SU-DHL-6 (cell line): ENCODE measurements around the gene PHKA1.

Source experiments
- H2AFZ ChIP-seq: fragments of 200-600 bp; sonication (generic); 2 replicates; pipeline ENCODE4 v1.6.1; 2014; ENCODE audit warnings: low read depth, mild to moderate bottlenecking, moderate library complexity, mixed read lengths, antibody characterized with exemption, low read length; ENCODE audit not compliant: severe bottlenecking
- H3F3A ChIP-seq: fragments of 200-600 bp; shearing (Covaris generic); 2 replicates; pipeline ENCODE4 v1.6.0; 2016; ENCODE audit warnings: antibody characterized with exemption, mild to moderate bottlenecking; ENCODE audit not compliant: insufficient read depth
- H3K27ac ChIP-seq: fragments of 200-600 bp; sonication (generic); 2 replicates; pipeline ENCODE4 v1.5.1; 2016; ENCODE audit warnings: low read depth, mild to moderate bottlenecking, low read length, moderate library complexity, mixed read lengths
- H3K27me3 ChIP-seq: fragments of 200-600 bp; sonication (generic), shearing (Covaris generic); 2 replicates; pipeline ENCODE4 v1.6.0; 2014; ENCODE audit warnings: mild to moderate bottlenecking, low read length
- H3K36me3 ChIP-seq: fragments of 200-600 bp; sonication (generic); 2 replicates; pipeline ENCODE4 v1.6.1; 2014; ENCODE audit warnings: mild to moderate bottlenecking, low read length, mixed read lengths
- H3K4me2 ChIP-seq: fragments of 300-600, 200-600 bp; shearing (Covaris generic), sonication (generic); 2 replicates; pipeline ENCODE4 v1.6.0; 2014; ENCODE audit warnings: low read length, low read depth, mild to moderate bottlenecking; ENCODE audit not compliant: poor library complexity, severe bottlenecking
- H3K4me3 ChIP-seq: fragments of 200-600 bp; sonication (generic); 2 replicates; pipeline ENCODE4 v1.5.1; 2014; ENCODE audit warnings: antibody characterized with exemption, low read length, mild to moderate bottlenecking, mixed read lengths; ENCODE audit not compliant: insufficient read depth, poor library complexity, severe bottlenecking
- H3K79me2 ChIP-seq: fragments of 200-600 bp; sonication (generic); 2 replicates; pipeline ENCODE4 v1.6.1; 2014; ENCODE audit warnings: mild to moderate bottlenecking, low read length, moderate library complexity; ENCODE audit not compliant: insufficient read depth
- H3K9ac ChIP-seq: fragments of 200-600 bp; sonication (generic); 2 replicates; pipeline ENCODE4 v1.7.0; 2014; ENCODE audit warnings: mild to moderate bottlenecking, low read length
- H3K9me2 ChIP-seq: fragments of 200-600 bp; sonication (generic); replicated peaks from 2 replicates; pipeline ENCODE4 v1.6.1; 2014; ENCODE audit warnings: low read length; ENCODE audit not compliant: insufficient read depth
- H3K9me3 ChIP-seq: fragments of 200-600 bp; sonication (generic); 2 replicates; pipeline ENCODE4 v1.6.1; 2014; ENCODE audit warnings: low read length, mixed read lengths; ENCODE audit not compliant: insufficient read depth
- H4K20me1 ChIP-seq: fragments of 200-600 bp; sonication (generic); 2 replicates; pipeline ENCODE4 v1.6.1; 2014; ENCODE audit warnings: low read depth, mild to moderate bottlenecking, antibody characterized with exemption, low read length, moderate library complexity, mixed read lengths
- EZH2phosphoT487 ChIP-seq: fragments of 200-600 bp; sonication (generic), shearing (Covaris generic); conservative IDR thresholded peaks from 2 replicates; pipeline ENCODE4 v1.6.1; 2018; ENCODE audit warnings: mild to moderate bottlenecking, antibody characterized with exemption, low read length, moderate library complexity, mixed read lengths
- TF ChIP-seq, protein P1 (sequence below): fragments of 200-600 bp; sonication (generic); IDR thresholded peaks from one replicate; pipeline ENCODE4 v1.5.1; 2017; ENCODE audit warnings: antibody characterized with exemption, mild to moderate bottlenecking, low read length, moderate library complexity; ENCODE audit not compliant: insufficient read depth, poor library complexity, severe bottlenecking

PHKA1 gene

DNA sequence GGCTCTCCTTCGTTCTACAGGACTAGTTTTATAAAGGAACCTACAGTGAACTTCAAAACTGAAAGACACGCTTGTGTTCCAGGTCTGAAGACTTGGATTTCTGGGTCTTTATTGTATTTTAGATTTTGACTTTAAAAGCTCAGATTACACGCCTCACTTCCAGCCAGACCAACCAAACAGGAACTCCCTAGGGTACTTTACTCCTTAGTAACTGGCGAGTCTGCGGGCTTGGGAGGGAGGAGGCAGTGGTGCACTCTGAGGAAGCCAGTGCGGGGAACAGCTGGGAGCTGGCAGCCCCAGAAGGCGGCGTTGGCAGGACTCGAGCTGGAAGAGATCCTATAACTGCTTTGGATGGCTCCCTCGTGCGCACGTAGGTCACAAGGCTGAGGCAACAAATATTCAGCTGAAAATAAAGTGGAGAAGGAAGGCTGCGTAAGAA, 391 bp upstream of the PHKA1 start:
- Histone ChIP-seq H3K9me3 (no peaks in the 10 kb centered on the region), H3K4me2 (no peak overlapping the region), H3K27me3 (no peaks in the 10 kb centered on the region), H4K20me1 (no peaks in the 10 kb centered on the region), H3K79me2 (no peaks in the 10 kb centered on the region), H3K36me3 (no peaks in the 10 kb centered on the region), H2AFZ (no peak overlapping the region), H3K4me3 (no peak overlapping the region), H3K9me2 (no peaks in the 10 kb centered on the region), H3F3A (no peaks in the 10 kb centered on the region), H3K27ac (no peak overlapping the region), H3K9ac (no peak overlapping the region)
- TF ChIP-seq, protein P1, sequence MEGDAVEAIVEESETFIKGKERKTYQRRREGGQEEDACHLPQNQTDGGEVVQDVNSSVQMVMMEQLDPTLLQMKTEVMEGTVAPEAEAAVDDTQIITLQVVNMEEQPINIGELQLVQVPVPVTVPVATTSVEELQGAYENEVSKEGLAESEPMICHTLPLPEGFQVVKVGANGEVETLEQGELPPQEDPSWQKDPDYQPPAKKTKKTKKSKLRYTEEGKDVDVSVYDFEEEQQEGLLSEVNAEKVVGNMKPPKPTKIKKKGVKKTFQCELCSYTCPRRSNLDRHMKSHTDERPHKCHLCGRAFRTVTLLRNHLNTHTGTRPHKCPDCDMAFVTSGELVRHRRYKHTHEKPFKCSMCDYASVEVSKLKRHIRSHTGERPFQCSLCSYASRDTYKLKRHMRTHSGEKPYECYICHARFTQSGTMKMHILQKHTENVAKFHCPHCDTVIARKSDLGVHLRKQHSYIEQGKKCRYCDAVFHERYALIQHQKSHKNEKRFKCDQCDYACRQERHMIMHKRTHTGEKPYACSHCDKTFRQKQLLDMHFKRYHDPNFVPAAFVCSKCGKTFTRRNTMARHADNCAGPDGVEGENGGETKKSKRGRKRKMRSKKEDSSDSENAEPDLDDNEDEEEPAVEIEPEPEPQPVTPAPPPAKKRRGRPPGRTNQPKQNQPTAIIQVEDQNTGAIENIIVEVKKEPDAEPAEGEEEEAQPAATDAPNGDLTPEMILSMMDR, result no peak
- TF ChIP-seq EZH2phosphoT487, result no peak

DNA sequence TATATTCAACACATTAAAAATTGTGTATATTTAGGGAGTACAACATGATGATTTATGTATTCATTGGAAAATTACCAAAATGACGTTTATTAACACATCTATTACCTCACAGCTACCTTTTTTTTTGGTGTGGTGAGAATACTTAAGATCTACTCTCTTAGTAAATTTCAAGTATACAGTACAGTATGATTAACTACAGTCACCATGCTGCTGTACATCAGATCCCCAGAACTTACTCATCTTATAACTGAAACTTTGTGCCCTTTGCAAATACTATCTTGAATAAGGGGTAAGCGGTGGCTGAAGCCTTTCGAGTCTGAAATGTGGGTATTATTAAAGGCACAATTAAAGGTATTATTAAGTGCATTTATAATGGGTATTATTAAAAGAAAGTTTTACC, 976 bp downstream of the PHKA1 start:
- no peaks in the 10 kb centered on the region for H3K36me3 ChIP-seq
- H4K20me1 ChIP-seq, result no peaks in the 10 kb centered on the region
- H3K9me3 ChIP-seq, result no peaks in the 10 kb centered on the region
- no peaks in the 10 kb centered on the region for H3K9me2 ChIP-seq
- H3K9ac ChIP-seq, result no peak overlapping the region
- no peaks in the 10 kb centered on the region for H3F3A ChIP-seq
- H3K4me2 ChIP-seq, result no peak overlapping the region
- no peak overlapping the region for H2AFZ ChIP-seq
- H3K27me3 ChIP-seq, result no peaks in the 10 kb centered on the region
- H3K79me2 ChIP-seq, result no peaks in the 10 kb centered on the region
- TF ChIP-seq, protein P1, result no peak
- TF ChIP-seq EZH2phosphoT487, result no peak
- no peak overlapping the region for H3K4me3 ChIP-seq
- no peak overlapping the region for H3K27ac ChIP-seq

DNA sequence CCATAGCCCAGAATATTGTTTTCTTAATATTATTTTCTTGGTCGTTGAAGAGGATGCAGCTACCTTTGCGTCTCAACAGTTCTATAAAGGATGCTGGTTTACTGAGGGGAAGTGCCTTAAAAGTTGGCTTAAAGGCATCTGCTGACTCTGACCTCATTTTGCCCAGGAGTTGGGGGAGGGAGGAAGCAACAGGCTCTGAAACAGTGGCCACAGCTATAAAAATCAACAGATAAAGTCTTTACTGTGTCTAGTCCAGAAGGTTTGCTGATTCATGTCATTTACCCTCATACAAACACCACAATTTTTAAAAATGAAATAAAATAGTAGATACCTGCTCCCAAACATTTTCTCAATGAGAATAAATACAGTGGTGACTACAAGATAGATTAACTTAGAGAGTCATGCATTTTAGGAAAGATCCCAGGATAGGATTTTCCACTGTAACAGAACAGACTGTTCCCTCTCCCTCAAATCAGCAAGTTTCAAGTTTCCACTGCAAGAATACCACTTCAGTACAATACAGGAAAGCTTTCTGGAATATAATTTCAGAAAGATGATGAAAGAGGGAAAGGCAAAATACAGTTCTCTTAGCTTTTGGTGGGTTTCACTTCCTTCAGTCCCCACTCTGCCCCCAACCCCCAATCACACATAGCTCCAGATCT, 1.9 kb downstream of the PHKA1 start:
- Histone ChIP-seq H3K27ac (no peak overlapping the region), H4K20me1 (no peaks in the 10 kb centered on the region), H3K9ac (no peak overlapping the region), H3K4me3 (no peak overlapping the region), H3K27me3 (no peaks in the 10 kb centered on the region), H3F3A (no peaks in the 10 kb centered on the region), H3K9me3 (no peaks in the 10 kb centered on the region), H3K79me2 (no peaks in the 10 kb centered on the region), H3K36me3 (no peaks in the 10 kb centered on the region), H3K9me2 (no peaks in the 10 kb centered on the region), H2AFZ (no peak overlapping the region), H3K4me2 (no peak overlapping the region)
- TF ChIP-seq EZH2phosphoT487, result no peak
- TF ChIP-seq, protein P1, result no peak
